GM10266 (cell line): Measurements from ENCODE around the gene BRINP1.

Experiments used
- DNase-seq: peaks from one replicate; pipeline ENCODE4 v3.0.0; 2012; ENCODE audit errors: extremely low spot score
- CTCF ChIP-seq: IDR thresholded peaks from 2 replicates; pipeline ENCODE4 v1.5.1; 2012; ENCODE audit warnings: mild to moderate bottlenecking, low read depth; ENCODE audit not compliant: control insufficient read depth, insufficient read depth; ENCODE audit errors: missing control alignments

The BRINP1 gene

GRCh38 chr9:119195521-119195920 is 173.7 kb downstream of the BRINP1 start:
- DNase-seq: no peak
- no peak for TF ChIP-seq CTCF

- TF ChIP-seq CTCF: no peak
- no peak for DNase-seq
Measured at GRCh38 chr9:119185298-119185697, 183.9 kb downstream of the BRINP1 start.

DNA sequence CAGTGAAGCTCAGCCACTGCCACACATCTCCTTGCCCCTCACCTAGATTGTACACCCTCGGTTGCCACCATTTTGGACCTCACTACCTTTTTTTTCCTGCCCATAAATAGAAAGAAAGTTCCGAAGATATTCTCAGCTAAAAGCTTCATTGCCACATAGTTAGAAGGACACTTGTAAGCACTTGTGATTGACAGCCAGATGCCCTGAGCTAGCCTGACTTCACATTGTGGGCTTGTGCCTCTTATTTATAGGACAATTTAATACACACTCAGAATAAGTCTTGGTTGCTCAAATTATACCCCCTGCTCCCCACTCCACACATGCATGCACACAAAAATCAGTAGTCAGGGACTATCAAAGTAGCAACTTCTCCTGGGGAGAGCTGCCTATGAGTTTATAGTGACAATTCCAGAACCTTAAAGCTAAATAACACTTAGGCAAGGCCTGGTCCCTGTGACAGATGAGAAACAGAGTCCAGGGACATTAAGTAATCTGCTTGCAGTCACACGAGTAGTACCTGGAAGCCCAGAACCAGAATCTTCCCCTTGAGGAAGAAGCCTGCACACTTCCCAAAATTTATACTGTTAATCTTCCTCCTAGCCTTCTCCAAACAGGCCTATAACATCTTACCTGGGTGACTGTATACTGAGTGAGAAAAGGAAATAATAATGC is 184.8 kb downstream of the BRINP1 start:
- no peak for TF ChIP-seq CTCF
- no peak for DNase-seq

DNA sequence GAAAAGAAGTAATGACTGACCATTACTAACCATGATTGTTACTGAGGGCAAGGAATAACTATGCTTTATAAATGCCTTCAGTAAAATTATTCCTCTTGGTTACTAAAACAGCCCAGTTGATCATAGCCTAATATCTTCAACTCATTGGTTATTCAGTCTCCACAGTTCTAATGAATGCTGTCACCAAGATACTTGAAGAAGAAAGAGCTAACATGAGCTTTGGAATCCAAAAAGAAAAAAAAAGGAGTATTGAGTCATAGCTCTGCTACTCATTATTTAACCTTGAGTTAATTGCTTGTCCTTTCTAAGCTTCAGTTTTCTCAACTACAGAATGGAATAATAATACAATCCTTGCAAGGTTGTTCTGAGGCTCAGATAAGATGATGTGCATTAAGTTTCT is 187.7 kb downstream of the BRINP1 start:
- no peak for DNase-seq
- TF ChIP-seq CTCF: no peak

GRCh38 chr9:119180897-119181296 is 188.3 kb downstream of the BRINP1 start:
- DNase-seq: no peak
- TF ChIP-seq CTCF: no peak

DNA sequence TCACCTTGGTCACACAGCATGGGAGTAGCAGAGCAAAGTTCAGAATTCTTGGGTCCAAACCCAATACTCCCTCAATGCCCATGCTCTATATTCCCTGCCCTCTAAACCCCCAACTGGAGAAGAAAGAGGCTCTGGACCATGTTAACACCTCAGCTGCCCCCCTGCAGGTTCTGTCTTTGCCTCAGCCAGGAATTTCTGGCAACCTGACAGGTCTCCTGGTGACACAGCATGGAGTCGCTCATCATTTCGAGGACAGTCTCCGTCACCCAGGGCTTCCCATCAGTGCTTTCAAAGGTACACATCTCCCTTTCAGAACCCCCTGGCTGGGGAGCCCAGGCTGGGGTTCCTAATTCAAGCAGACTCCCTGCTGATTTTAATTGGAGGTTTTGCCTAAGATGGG is 189.5 kb downstream of the BRINP1 start:
- no peak for DNase-seq
- no peak for TF ChIP-seq CTCF

DNA sequence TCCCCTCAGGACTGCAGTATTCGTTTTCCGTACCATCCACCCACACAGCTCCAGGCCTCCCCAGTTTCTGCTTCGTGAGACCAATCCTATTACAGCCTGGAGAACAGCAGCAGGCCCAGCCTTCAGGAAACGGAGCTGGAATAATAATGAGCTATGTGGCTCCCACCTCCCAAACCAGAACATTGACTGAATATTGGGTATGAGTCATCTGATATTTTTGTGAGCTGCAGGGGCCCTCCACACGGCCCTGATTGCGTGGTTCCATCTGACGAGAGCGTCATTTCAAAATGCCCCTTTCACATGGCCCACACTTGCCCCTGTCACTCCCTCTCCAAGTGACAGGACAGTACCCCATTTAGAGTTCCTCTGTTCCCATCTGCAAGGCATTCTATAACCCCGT is 192.0 kb downstream of the BRINP1 start:
- no peak for DNase-seq
- no peak for TF ChIP-seq CTCF
